Ishikawa (cell line): ENCODE results near the gene MAPK8IP2.

Source experiments
- CEBPB ChIP-seq: IDR thresholded peaks from 2 replicates; pipeline ENCODE4 v1.6.1; 2012
- CREB1 ChIP-seq: IDR thresholded peaks from 2 replicates; pipeline ENCODE4 v1.6.1; 2012; ENCODE audit warnings: low read depth
- EGR1 ChIP-seq: IDR thresholded peaks from 2 replicates; pipeline ENCODE4 v1.6.1; 2012
- EP300 ChIP-seq: IDR thresholded peaks from 2 replicates; pipeline ENCODE4 v1.6.1; 2012; ENCODE audit warnings: borderline replicate concordance
- MAX ChIP-seq: IDR thresholded peaks from 2 replicates; pipeline ENCODE4 v1.6.1; 2012
- NFIC ChIP-seq: IDR thresholded peaks from 2 replicates; pipeline ENCODE4 v1.6.1; 2012
- RAD21 ChIP-seq: IDR thresholded peaks from 2 replicates; pipeline ENCODE4 v1.6.1; 2012; ENCODE audit warnings: low read depth
- REST ChIP-seq: IDR thresholded peaks from 2 replicates; pipeline ENCODE4 v1.6.1; 2012; ENCODE audit warnings: low read depth, mild to moderate bottlenecking
- TAF1 ChIP-seq: IDR thresholded peaks from 2 replicates; pipeline ENCODE4 v1.6.1; 2012; ENCODE audit warnings: low read depth, mild to moderate bottlenecking
- TCF12 ChIP-seq: IDR thresholded peaks from 2 replicates; pipeline ENCODE4 v1.6.1; 2012; ENCODE audit warnings: low read depth
- TEAD4 ChIP-seq: IDR thresholded peaks from 2 replicates; pipeline ENCODE4 v1.6.1; 2012
- USF1 ChIP-seq: IDR thresholded peaks from 2 replicates; pipeline ENCODE4 v1.6.1; 2012
- YY1 ChIP-seq: IDR thresholded peaks from 2 replicates; pipeline ENCODE4 v1.6.1; 2012; ENCODE audit warnings: low read depth
- ZBTB7A ChIP-seq: IDR thresholded peaks from 2 replicates; pipeline ENCODE4 v1.6.1; 2012; ENCODE audit warnings: low read depth

GRCh38 chr22:50604256-50605001, 3.8 kb downstream of the MAPK8IP2 start:
- TF ChIP-seq TEAD4: no peak
- no peak for TF ChIP-seq REST
- TF ChIP-seq CEBPB: no peak
- no peak for TF ChIP-seq YY1
- TF ChIP-seq EGR1: no peak
- TF ChIP-seq EP300: no peak
- no peak for TF ChIP-seq MAX
- no peak for TF ChIP-seq TCF12
- TF ChIP-seq NFIC: no peak
- TF ChIP-seq RAD21: no peak
- no peak for TF ChIP-seq TAF1
- no peak for TF ChIP-seq ZBTB7A
- no peak for TF ChIP-seq USF1
- TF ChIP-seq CREB1: no peak
